Measurements from ENCODE around the gene AHDC1. TPM values are rescaled to one million over a fixed set of nuclear protein-coding genes. Genes with fewer than 3 reads are reported as not detected.

Gene AHDC1
- total and polyA plus RNA-seq, 9 of the 15 experiments (the other 6 are each of a cell fraction or from before 2014, with no cell fraction given): 0.21 to 36.4 (median 4.7) TPM

DNA sequence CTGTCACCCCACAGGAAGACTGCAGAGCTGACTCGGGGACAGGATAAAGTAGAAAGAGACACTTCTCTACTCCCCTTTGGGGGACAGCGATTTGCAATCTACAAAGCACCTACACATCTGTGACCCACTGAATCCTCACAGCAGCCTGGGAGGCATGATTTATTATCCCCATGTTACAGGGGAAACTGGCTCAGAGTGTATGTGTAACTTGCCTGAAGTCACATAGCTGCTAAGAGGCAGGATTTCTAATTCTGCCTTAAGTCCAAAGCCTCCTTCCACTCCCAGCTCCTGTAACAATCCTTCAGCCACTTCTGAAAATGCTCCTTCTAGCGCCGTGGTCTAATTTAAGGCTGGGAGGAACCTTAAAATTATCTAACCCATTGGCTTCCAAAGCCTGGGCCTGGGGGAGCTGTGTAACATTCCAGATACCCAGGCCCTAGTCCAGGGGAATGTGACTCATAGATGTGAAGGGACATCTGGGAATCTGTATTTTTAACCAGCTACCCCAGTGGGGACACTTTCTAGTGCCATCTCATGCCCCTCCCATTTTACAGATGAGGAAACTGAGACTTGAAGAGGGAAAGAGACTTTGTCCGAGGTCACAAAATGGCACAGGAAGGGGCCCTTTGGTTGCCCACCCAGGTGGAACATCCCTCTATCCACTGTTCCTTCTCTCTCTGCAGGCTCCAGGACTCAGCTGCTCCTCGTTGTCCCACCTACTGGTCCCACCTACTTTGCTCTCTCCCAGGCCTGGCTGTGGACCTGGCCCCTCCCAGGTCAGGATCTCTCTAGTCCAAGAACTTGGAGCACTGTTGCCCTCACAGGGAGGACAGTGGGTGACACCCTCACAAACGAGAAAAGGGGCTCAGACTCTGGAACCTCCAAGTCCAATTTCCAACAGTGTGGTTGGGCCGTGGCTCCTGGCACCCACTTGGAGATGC, 48.9 kb downstream of the AHDC1 start:
- Histone ChIP-seq H3K4me2 (ENCODE audit: insufficient read depth, low read length) (no peak overlapping the region), H3K9me3 (replicated peaks; ENCODE audit: control insufficient read depth, insufficient read depth, low read depth, low read length) (no peaks in the 10 kb centered on the region; the same call in 1 of the 2 replicates), H3K9ac (ENCODE audit: insufficient read depth in 1 of 2, low read depth in 2 of 2, low read length in 2 of 2) (peak overlapping the region; percentile 3 to 83; a peak in 2 of 4 replicates), H3K36me3 (ENCODE audit: control insufficient read depth, insufficient read depth, low read length) (peaks cover 72% of the 10 kb centered on the region), H3K27me3 (ENCODE audit: control insufficient read depth in 2 of 2, insufficient read depth in 2 of 2, low read length in 2 of 2) (no peaks in the 10 kb centered on the region), H3K9me1 (ENCODE audit: control insufficient read depth, insufficient read depth, low read length) (no peaks in the 10 kb centered on the region), H3K4me1 (replicated peaks in 1 of 2; ENCODE audit: control insufficient read depth in 2 of 2, insufficient read depth in 2 of 2, low read length in 2 of 2) (peaks cover 41 to 48% of the 10 kb centered on the region in 2 experiments), H2AFZ (ENCODE audit: low read depth, low read length) (no peak overlapping the region), H3K4me3 (no peak overlapping the region), H3K79me2 (ENCODE audit: control insufficient read depth, insufficient read depth, low read length) (peaks cover 16% of the 10 kb centered on the region), H4K20me1 (replicated peaks; ENCODE audit: control insufficient read depth, insufficient read depth, low read length) (0 out of 2 replicates have a peak, but pooled peaks cover 3% of the 10 kb centered on the region), H3K27ac (ENCODE audit: extremely low read depth, low read depth, low read length) (peak overlapping the region; percentile 27)
- in situ Hi-C loops (cut with MboI): loop anchor here (5.0 to 10.0 kb wide), 2 partner anchors 50 to 107 kb away; partner anchors contain the start of gene AHDC1
- no peak for FAIRE-seq
- BruUV-seq (replicated peaks): no TSS peak
- CTCF ChIA-PET (ENCODE audit: low intra/inter-chr PET ratio): interaction anchor here (0.5 kb wide), 1 partner anchor 136 kb away, joined by 7 read pairs; no protein-coding TSS in a partner anchor
- POLR2A ChIA-PET: interaction anchor here (0.5 to 1.2 kb wide), 7 partner anchors 10 to 388 kb away, joined by 3 to 5 read pairs (median 3); partner anchors contain the start of gene WASF2
- ATAC-seq: no peak
- WGBS (ENCODE audit: insufficient coverage, low coverage, missing lambda C conversion rate): 59% methylated on average over 8 of the region's 8 CpGs
- DNase-seq (ENCODE audit: extremely low read depth in 1 of 4, low spot score in 3 of 4): peak in 1 of 4 experiments; percentile 46
- intact Hi-C loops (cut with micrococcal nuclease): loop anchor here (5.0 kb wide), 2 partner anchors 107 to 163 kb away; partner anchors contain the start of gene GPR3
- no peak for TF ChIP-seq ZNF121 (CRISPR knock-in tag; conservative IDR thresholded peaks at IDR 0.05)
- TF ChIP-seq ZNF212 (CRISPR knock-in tag; IDR thresholded peaks at IDR 0.05): no peak
- TF ChIP-seq GATAD2B (IDR thresholded peaks at IDR 0.05; ENCODE audit: borderline replicate concordance): no peak
- TF ChIP-seq ZNF197 (CRISPR knock-in tag; IDR thresholded peaks at IDR 0.05; ENCODE audit: low read depth): no peak
- TF ChIP-seq, protein P1, sequence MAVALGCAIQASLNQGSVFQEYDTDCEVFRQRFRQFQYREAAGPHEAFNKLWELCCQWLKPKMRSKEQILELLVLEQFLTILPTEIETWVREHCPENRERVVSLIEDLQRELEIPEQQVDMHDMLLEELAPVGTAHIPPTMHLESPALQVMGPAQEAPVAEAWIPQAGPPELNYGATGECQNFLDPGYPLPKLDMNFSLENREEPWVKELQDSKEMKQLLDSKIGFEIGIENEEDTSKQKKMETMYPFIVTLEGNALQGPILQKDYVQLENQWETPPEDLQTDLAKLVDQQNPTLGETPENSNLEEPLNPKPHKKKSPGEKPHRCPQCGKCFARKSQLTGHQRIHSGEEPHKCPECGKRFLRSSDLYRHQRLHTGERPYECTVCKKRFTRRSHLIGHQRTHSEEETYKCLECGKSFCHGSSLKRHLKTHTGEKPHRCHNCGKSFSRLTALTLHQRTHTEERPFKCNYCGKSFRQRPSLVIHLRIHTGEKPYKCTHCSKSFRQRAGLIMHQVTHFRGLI (CRISPR knock-in tag; IDR thresholded peaks at IDR 0.05): no peak
- no peak for TF ChIP-seq SMARCB1 (IDR thresholded peaks at IDR 0.05; ENCODE audit: insufficient read length, low read depth)
- TF ChIP-seq, protein P2, sequence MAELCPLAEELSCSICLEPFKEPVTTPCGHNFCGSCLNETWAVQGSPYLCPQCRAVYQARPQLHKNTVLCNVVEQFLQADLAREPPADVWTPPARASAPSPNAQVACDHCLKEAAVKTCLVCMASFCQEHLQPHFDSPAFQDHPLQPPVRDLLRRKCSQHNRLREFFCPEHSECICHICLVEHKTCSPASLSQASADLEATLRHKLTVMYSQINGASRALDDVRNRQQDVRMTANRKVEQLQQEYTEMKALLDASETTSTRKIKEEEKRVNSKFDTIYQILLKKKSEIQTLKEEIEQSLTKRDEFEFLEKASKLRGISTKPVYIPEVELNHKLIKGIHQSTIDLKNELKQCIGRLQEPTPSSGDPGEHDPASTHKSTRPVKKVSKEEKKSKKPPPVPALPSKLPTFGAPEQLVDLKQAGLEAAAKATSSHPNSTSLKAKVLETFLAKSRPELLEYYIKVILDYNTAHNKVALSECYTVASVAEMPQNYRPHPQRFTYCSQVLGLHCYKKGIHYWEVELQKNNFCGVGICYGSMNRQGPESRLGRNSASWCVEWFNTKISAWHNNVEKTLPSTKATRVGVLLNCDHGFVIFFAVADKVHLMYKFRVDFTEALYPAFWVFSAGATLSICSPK (IDR thresholded peaks at IDR 0.05; ENCODE audit: borderline replicate concordance): no peak
- TF ChIP-seq MCM7 (IDR thresholded peaks at IDR 0.05): no peak
- no peak for TF ChIP-seq NONO (IDR thresholded peaks at IDR 0.05; ENCODE audit: low read depth in 2 of 2, low read length in 1 of 2)
- TF ChIP-seq FOXJ2 (tag; IDR thresholded peaks at IDR 0.05): no peak
- TF ChIP-seq ZKSCAN3 (CRISPR knock-in tag; IDR thresholded peaks at IDR 0.05): no peak
- TF ChIP-seq DNMT1 (IDR thresholded peaks at IDR 0.05): no peak
- no peak for TF ChIP-seq ZBTB5 (IDR thresholded peaks at IDR 0.05)
- TF ChIP-seq ZNF695 (CRISPR knock-in tag; IDR thresholded peaks at IDR 0.05): 0 out of 2 replicates have a peak, but pooled peaks have one; percentile 41

All from K562 (cell line).